HEK293T (cell line): ENCODE data around the gene ABHD5.

ENCODE experiments used
- BHLHE40 ChIP-seq: fragments of 450-650 bp; IDR thresholded peaks from 2 replicates; pipeline ENCODE4 v1.6.1; 2016; ENCODE audit warnings: mild to moderate bottlenecking, moderate library complexity, borderline replicate concordance
- FOXA1 ChIP-seq: fragments of 450-650 bp; IDR thresholded peaks from 2 replicates; pipeline ENCODE4 v1.6.1; 2016; ENCODE audit warnings: mild to moderate bottlenecking
- FOXM1 ChIP-seq: fragments of 450-650 bp; IDR thresholded peaks from 2 replicates; pipeline ENCODE4 v1.6.1; 2017; ENCODE audit warnings: mild to moderate bottlenecking, borderline replicate concordance
- NFRKB ChIP-seq: fragments of 450-650 bp; IDR thresholded peaks from 2 replicates; pipeline ENCODE4 v1.6.1; 2016; ENCODE audit warnings: mild to moderate bottlenecking, moderate library complexity
- SP1 ChIP-seq: fragments of 450-650 bp; IDR thresholded peaks from 2 replicates; pipeline ENCODE4 v1.6.1; 2017
- SUZ12 ChIP-seq: fragments of 450-650 bp; IDR thresholded peaks from 2 replicates; pipeline ENCODE4 v1.6.1; 2016; ENCODE audit warnings: mild to moderate bottlenecking
- TARDBP ChIP-seq: fragments of 450-650 bp; IDR thresholded peaks from 2 replicates; pipeline ENCODE4 v1.6.1; 2016
- ZNF384 ChIP-seq: fragments of 450-650 bp; IDR thresholded peaks from 2 replicates; pipeline ENCODE4 v1.6.1; 2016

DNA sequence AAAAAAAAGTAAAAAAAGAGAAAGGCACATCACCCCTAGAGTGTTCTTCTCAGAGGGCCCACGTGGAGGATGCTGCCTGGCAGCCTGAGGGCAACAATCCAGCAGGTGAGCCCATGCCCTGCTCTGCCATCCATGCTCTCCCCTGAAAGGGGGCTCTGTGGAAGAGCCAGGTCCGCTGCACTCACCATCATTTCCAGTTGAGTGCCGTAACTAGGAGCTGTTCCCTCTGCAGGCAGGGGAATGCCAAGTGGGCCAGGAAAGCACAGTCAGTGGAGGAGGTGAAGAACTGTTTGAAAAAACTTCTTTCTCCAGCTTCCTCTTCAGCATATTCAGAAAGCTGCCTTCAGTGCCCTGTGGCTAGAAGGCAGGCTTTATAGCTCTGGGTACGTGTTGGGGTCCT is 84.1 kb downstream of the ABHD5 start:
- TF ChIP-seq FOXM1 (no peak), NFRKB (no peak), ZNF384 (no peak), SUZ12 (no peak), FOXA1 (no peak), SP1 (no peak), BHLHE40 (no peak), TARDBP (no peak)
